K562 (cell line): Measurements from ENCODE around the gene PHLDB1. TPM values are rescaled to one million over a fixed set of nuclear protein-coding genes. Genes with fewer than 3 reads are reported as not detected.
A peak's percentile ranks its signal among the peaks of the same experiment; 100 is the strongest.

Source experiments
- ARID2 ChIP-seq: fragments of 450-650 bp; IDR thresholded peaks from 2 replicates; pipeline ENCODE4 v1.6.1; 2017; ENCODE audit warnings: antibody characterized with exemption, mild to moderate bottlenecking
- ELF1 ChIP-seq: fragments of 200-800 bp; sonication (Bioruptor generic); IDR thresholded peaks from 2 replicates; pipeline ENCODE4 v1.6.1; 2016; ENCODE audit warnings: missing genetic modification characterization, missing compliant biosample characterization
- HINFP ChIP-seq: fragments of 450-650 bp; conservative IDR thresholded peaks from 2 replicates; pipeline ENCODE4 v1.6.1; 2016; ENCODE audit warnings: missing genetic modification characterization, low read depth, mild to moderate bottlenecking, control low read depth, missing compliant biosample characterization
- HMGXB4 ChIP-seq: sonication (generic); formaldehyde crosslinking; IDR thresholded peaks from 2 replicates; pipeline ENCODE4 v1.8.1; 2023; ENCODE audit warnings: mild to moderate bottlenecking, missing genetic modification reagents
- HNRNPL ChIP-seq: fragments of 200-400 bp; formaldehyde crosslinking; IDR thresholded peaks from 2 replicates; pipeline ENCODE4 v1.6.1; 2017; ENCODE audit warnings: low read depth, mild to moderate bottlenecking, low read length
- KDM5B ChIP-seq: fragments of 200-600 bp; sonication (generic); IDR thresholded peaks from 2 replicates; pipeline ENCODE4 v1.6.1; 2012; ENCODE audit warnings: low read depth, mild to moderate bottlenecking, moderate library complexity, low read length, control low read depth, inconsistent platforms; ENCODE audit not compliant: insufficient replicate concordance
- MCM5 ChIP-seq: fragments of 450-650 bp; IDR thresholded peaks from 2 replicates; pipeline ENCODE4 v1.6.1; 2016; ENCODE audit warnings: low read depth
- MYBL2 ChIP-seq, 2 experiments: fragments of 450-650 bp in 1 of 2; sonication (generic) in 1 of 2; formaldehyde crosslinking in 1 of 2; IDR thresholded peaks; 2 replicates each; pipeline versions ENCODE4 v1.6.1 to v1.8.1; 2017 to 2022; ENCODE audit warnings: borderline replicate concordance in 1 of 2, inconsistent platforms in 1 of 2, low read depth in 1 of 2, mild to moderate bottlenecking in 1 of 2, missing genetic modification reagents in 1 of 2, moderate library complexity in 1 of 2
- NFXL1 ChIP-seq: fragments of 450-650 bp; formaldehyde crosslinking; IDR thresholded peaks from 2 replicates; pipeline ENCODE4 v1.4.0; 2021; ENCODE audit warnings: mild to moderate bottlenecking
- PHF8 ChIP-seq: fragments of 200-600 bp; sonication (generic); IDR thresholded peaks from 2 replicates; pipeline ENCODE4 v1.6.1; 2012; ENCODE audit warnings: mixed run types, mild to moderate bottlenecking, inconsistent platforms, low read length, moderate library complexity, borderline replicate concordance
- PRDM10 ChIP-seq: fragments of 450-650 bp; IDR thresholded peaks from 2 replicates; pipeline ENCODE4 v1.6.1; 2018; ENCODE audit not compliant: partially characterized antibody
- PTTG1 ChIP-seq: fragments of 450-650 bp; IDR thresholded peaks from 2 replicates; pipeline ENCODE4 v1.6.1; 2016; ENCODE audit warnings: low read depth, mild to moderate bottlenecking, missing genetic modification characterization, missing compliant biosample characterization
- RBM34 ChIP-seq: fragments of 200-400 bp; formaldehyde crosslinking; IDR thresholded peaks from 2 replicates; pipeline ENCODE4 v1.6.1; 2018; ENCODE audit warnings: low read length, borderline replicate concordance; ENCODE audit not compliant: insufficient read depth
- SIRT6 ChIP-seq: IDR thresholded peaks from one replicate; pipeline ENCODE4 v1.6.1; 2012; ENCODE audit warnings: low read depth, mild to moderate bottlenecking, control low read depth, inconsistent platforms, low read length, moderate library complexity
- YBX1 ChIP-seq: fragments of 450-650 bp; IDR thresholded peaks from 2 replicates; pipeline ENCODE4 v1.7.1; 2016; ENCODE audit warnings: mild to moderate bottlenecking
- ZNF395 ChIP-seq: fragments of 200-800 bp; sonication (Bioruptor generic); IDR thresholded peaks from 2 replicates; pipeline ENCODE4 v1.6.1; 2017; ENCODE audit warnings: missing genetic modification characterization, missing compliant biosample characterization
- ZNF584 ChIP-seq: fragments of 200-800 bp; sonication (Bioruptor generic); IDR thresholded peaks from 2 replicates; pipeline ENCODE4 v1.6.1; 2016; ENCODE audit warnings: low read depth, mild to moderate bottlenecking, missing genetic modification characterization, missing compliant biosample characterization
- polyA plus RNA-seq, 8 experiments: library from polyadenylated mRNA; depleted of rRNA in 4 of 8; stranded (reverse) in 5 of 8; unstranded in 3 of 8; fragments of >200 nt; fragmentation: Nextera tagmentation in 2 of 8; fragmentation: Illumina TruSeq in 1 of 8; extraction: Ambion mirVana in 2 of 8; extraction: Trizol in 1 of 8; gene quantifications; 2 replicates each; pipeline versions ENCODE4 v1.2.1 to v1.2.3, GENCODE V29; 2011 to 2014; ENCODE audit warnings: inconsistent platforms in 1 of 8, missing spikeins in 1 of 8
- total RNA-seq, 7 experiments: library from RNA; depleted of rRNA in 6 of 7; stranded (reverse); fragments of >200 nt in 6 of 7; fragmentation: Illumina TruSeq in 2 of 7; extraction: Trizol in 2 of 7; gene quantifications; 2 replicates each; pipeline versions ENCODE4 v1.2.1 to v1.2.3, GENCODE V29; 2011 to 2021; ENCODE audit warnings: low replicate concordance in 1 of 7

The PHLDB1 gene
- total and polyA plus RNA-seq, 9 of the 15 experiments (the other 6 are each of a cell fraction or from before 2014, with no cell fraction given): 2.0 to 28.7 (median 16.2) TPM

- no peak for TF ChIP-seq ARID2
- TF ChIP-seq PTTG1 (tag): no peak
- no peak for TF ChIP-seq HNRNPL
- no peak for TF ChIP-seq MCM5
- peak; percentile 62; the same call in 1 of the 2 replicates for TF ChIP-seq ZNF584 (CRISPR knock-in tag)
- peak; percentile 85 for TF ChIP-seq KDM5B
- TF ChIP-seq ELF1: peak; percentile 72
- no peak for TF ChIP-seq YBX1
- TF ChIP-seq MYBL2 (IDR thresholded peaks at IDR 0.05; ENCODE audit: low read depth): no peak
- no peak for TF ChIP-seq MYBL2 (CRISPR knock-in tag; IDR thresholded peaks at IDR 0.05; ENCODE audit: borderline replicate concordance)
- peak; percentile 20; the same call in 1 of the 2 replicates for TF ChIP-seq HMGXB4 (CRISPR knock-in tag)
- peak; percentile 46 for TF ChIP-seq PRDM10
- TF ChIP-seq NFXL1 (CRISPR knock-in tag): no peak
- TF ChIP-seq PHF8: peak; percentile 98
- no peak for TF ChIP-seq SIRT6
- peak; percentile 49; the same call in 1 of the 2 replicates for TF ChIP-seq ZNF395 (CRISPR knock-in tag)
- no peak for TF ChIP-seq HINFP
- no peak for TF ChIP-seq RBM34
These were observed 35.1 kb upstream of the PHLDB1 start, which contains the start of gene ARCN1 (continued) for GRCh38 chr11:118572061-118572980.
